H9 (cell line): Measurements from ENCODE around the gene SPAG6. TPM values are rescaled to one million over a fixed set of nuclear protein-coding genes. Genes with fewer than 3 reads are reported as not detected.

Experiments used
- DNase-seq: peaks from one replicate; pipeline ENCODE4 v3.0.0-alpha.2; 2017
- H2AFZ ChIP-seq: one replicate; pipeline ENCODE4 v1.6.1; 2013; ENCODE audit warnings: mild to moderate bottlenecking, low read length, control low read depth, moderate library complexity
- H2AK5ac ChIP-seq: 2 replicates; pipeline ENCODE4 v1.6.1; 2013; ENCODE audit warnings: low read length, control low read depth, mixed read lengths; ENCODE audit not compliant: insufficient read length
- H2BK120ac ChIP-seq: one replicate; pipeline ENCODE4 v1.6.1; 2013; ENCODE audit warnings: low read depth, mild to moderate bottlenecking, low read length, control low read depth, inconsistent platforms; ENCODE audit not compliant: poor library complexity, severe bottlenecking
- H2BK12ac ChIP-seq: 2 replicates; pipeline ENCODE4 v1.6.1; 2013; ENCODE audit warnings: low read length, control low read depth, mixed read lengths, low read depth; ENCODE audit not compliant: insufficient read length
- H2BK15ac ChIP-seq: 2 replicates; pipeline ENCODE4 v1.6.1; 2013; ENCODE audit warnings: low read depth, low read length, control low read depth
- H2BK20ac ChIP-seq: one replicate; pipeline ENCODE4 v1.6.1; 2013; ENCODE audit warnings: low read depth, mild to moderate bottlenecking, low read length, control low read depth, inconsistent platforms; ENCODE audit not compliant: poor library complexity, severe bottlenecking
- H2BK5ac ChIP-seq: 2 replicates; pipeline ENCODE4 v1.6.1; 2013; ENCODE audit warnings: low read length, control low read depth, mixed read lengths; ENCODE audit not compliant: insufficient read length
- H3K14ac ChIP-seq: 2 replicates; pipeline ENCODE4 v1.6.1; 2013; ENCODE audit warnings: low read length, control low read depth; ENCODE audit not compliant: insufficient read depth
- H3K18ac ChIP-seq: 2 replicates; pipeline ENCODE4 v1.6.1; 2013; ENCODE audit warnings: low read depth, mild to moderate bottlenecking, mixed read lengths, low read length, control low read depth; ENCODE audit not compliant: insufficient read length
- H3K23ac ChIP-seq: 2 replicates; pipeline ENCODE4 v1.6.1; 2013; ENCODE audit warnings: low read length, control low read depth, mixed read lengths, low read depth; ENCODE audit not compliant: insufficient read length
- H3K23me2 ChIP-seq: 2 replicates; pipeline ENCODE4 v1.6.1; 2013; ENCODE audit warnings: low read depth, mild to moderate bottlenecking, mixed read lengths, low read length, control low read depth; ENCODE audit not compliant: insufficient read length, poor library complexity, severe bottlenecking
- H3K27ac ChIP-seq: 2 replicates; pipeline ENCODE4 v1.5.1; 2013; ENCODE audit warnings: low read length, control low read depth, mixed read lengths, low read depth; ENCODE audit not compliant: insufficient read length
- H3K27me3 ChIP-seq: 2 replicates; pipeline ENCODE4 v1.6.1; 2013; ENCODE audit warnings: low read length, control low read depth, inconsistent platforms; ENCODE audit not compliant: insufficient read depth
- H3K4ac ChIP-seq: 2 replicates; pipeline ENCODE4 v1.6.1; 2013; ENCODE audit warnings: low read depth, mild to moderate bottlenecking, control low read depth, inconsistent platforms, low read length, moderate library complexity
- H3K4me1 ChIP-seq: 2 replicates; pipeline ENCODE4 v1.6.1; 2013; ENCODE audit warnings: low read length, control low read depth, inconsistent platforms; ENCODE audit not compliant: insufficient read depth
- H3K4me2 ChIP-seq: 2 replicates; pipeline ENCODE4 v1.6.1; 2013; ENCODE audit warnings: low read length, control low read depth, mixed read lengths; ENCODE audit not compliant: insufficient read length, insufficient read depth
- H3K56ac ChIP-seq: 2 replicates; pipeline ENCODE4 v1.6.1; 2013; ENCODE audit warnings: low read depth, mild to moderate bottlenecking, mixed read lengths, low read length, control low read depth; ENCODE audit not compliant: insufficient read length
- H3K79me1 ChIP-seq: 2 replicates; pipeline ENCODE4 v1.6.1; 2013; ENCODE audit warnings: low read depth, mild to moderate bottlenecking, moderate library complexity, low read length, control low read depth, inconsistent platforms; ENCODE audit not compliant: insufficient read depth, poor library complexity, severe bottlenecking
- H3K79me2 ChIP-seq: 2 replicates; pipeline ENCODE4 v1.6.1; 2013; ENCODE audit warnings: low read length, control low read depth, inconsistent platforms; ENCODE audit not compliant: insufficient read depth
- H3K9ac ChIP-seq: 2 replicates; pipeline ENCODE4 v1.6.1; 2013; ENCODE audit warnings: low read length, control low read depth, mixed read lengths; ENCODE audit not compliant: insufficient read length; ENCODE audit errors: extremely low read depth
- H3K9me3 ChIP-seq: one replicate; pipeline ENCODE4 v1.6.1; 2013; ENCODE audit warnings: low read depth, low read length, inconsistent platforms; ENCODE audit not compliant: control insufficient read depth
- H3T11ph ChIP-seq: one replicate; pipeline ENCODE4 v1.6.1; 2013; ENCODE audit warnings: mild to moderate bottlenecking, low read length, control low read depth, inconsistent platforms
- H4K20me1 ChIP-seq: one replicate; pipeline ENCODE4 v1.6.1; 2013; ENCODE audit not compliant: control insufficient read depth, insufficient read length, insufficient read depth
- H4K5ac ChIP-seq: 2 replicates; pipeline ENCODE4 v1.6.1; 2013; ENCODE audit warnings: low read depth, mild to moderate bottlenecking, mixed read lengths, low read length, control low read depth; ENCODE audit not compliant: insufficient read length
- H4K8ac ChIP-seq: replicated peaks from 2 replicates; pipeline ENCODE4 v1.6.1; 2013; ENCODE audit warnings: low read length, control low read depth, mixed read lengths, low read depth; ENCODE audit not compliant: insufficient read length
- H4K91ac ChIP-seq: 2 replicates; pipeline ENCODE4 v1.6.1; 2013; ENCODE audit warnings: low read depth, mild to moderate bottlenecking, moderate library complexity, mixed read lengths, low read length, control low read depth; ENCODE audit not compliant: insufficient read length
- H3K27ac Mint-ChIP-seq, 3 experiments: 2 replicates in 2 of 3; 3 replicates in 1 of 3; pipeline ENCODE4 v1.8.0; 2020 to 2021; ENCODE audit warnings: mixed read lengths in 3 of 3, mild to moderate bottlenecking in 1 of 3, moderate library complexity in 1 of 3
- H3K27me3 Mint-ChIP-seq: 2 replicates; pipeline ENCODE4 v1.8.0; 2021; ENCODE audit warnings: low read depth, mild to moderate bottlenecking, moderate library complexity, mixed read lengths
- H3K36me3 Mint-ChIP-seq, 3 experiments: 2 replicates in 2 of 3; 3 replicates in 1 of 3; pipeline ENCODE4 v1.8.0; 2020 to 2021; ENCODE audit warnings: low read depth in 3 of 3, mixed read lengths in 3 of 3; ENCODE audit not compliant: insufficient read depth in 1 of 3
- H3K4me1 Mint-ChIP-seq, 2 experiments: 2 replicates each; pipeline ENCODE4 v1.8.0; 2020; ENCODE audit warnings: mixed read lengths in 2 of 2
- H3K4me3 Mint-ChIP-seq, 2 experiments: 2 replicates in 1 of 2; 3 replicates in 1 of 2; pipeline ENCODE4 v1.8.0; 2020 to 2021; ENCODE audit warnings: mild to moderate bottlenecking in 2 of 2, mixed read lengths in 2 of 2, moderate library complexity in 1 of 2
- H3K9me3 Mint-ChIP-seq, 2 experiments: 2 replicates in 1 of 2; 3 replicates in 1 of 2; pipeline ENCODE4 v1.8.0; 2020; ENCODE audit warnings: mild to moderate bottlenecking in 2 of 2, mixed read lengths in 2 of 2, moderate library complexity in 1 of 2
- CTCF ChIP-seq: fragments of 200-600 bp; sonication (generic); conservative IDR thresholded peaks from 3 replicates; pipeline ENCODE4 v1.8.0; 2021; ENCODE audit warnings: antibody characterized with exemption, mild to moderate bottlenecking
- WGBS: extraction: QIAGEN DNeasy Blood & Tissue Kit; methylation state at CpG from one replicate; pipeline ENCODE4 v1.1.7; 2013; ENCODE audit warnings: missing lambda C conversion rate, low lambda C conversion rate, mixed read lengths; ENCODE audit not compliant: insufficient read length; ENCODE audit errors: extremely low coverage; 5-methylcytosine and 5-hydroxymethylcytosine counted together
- total RNA-seq: library from RNA; stranded (reverse); gene quantifications from 2 replicates; pipeline ENCODE4 v1.2.1, GENCODE V29; 2021

SPAG6 gene
- total RNA-seq, 1 experiment from 2014 or later: 0.24 TPM

- H4K8ac ChIP-seq: no peak overlapping the region
- H3K23ac ChIP-seq: no peak overlapping the region
- Mint-ChIP-seq H3K4me3 (no peak overlapping the region), H3K27me3 (no peaks in the 10 kb centered on the region; the same call in none of the 2 replicates), H3K36me3 (peaks cover 0 to 5% (median 0%) of the 10 kb centered on the region in 3 experiments; a peak in 1 of 7 replicates), H3K9me3 (peaks cover 6 to 8% of the 10 kb centered on the region in 2 experiments; a peak in 2 of 5 replicates), H3K27ac (no peak overlapping the region), H3K4me1 (0 out of 4 replicates have a peak, but pooled peaks cover 0 to 7% of the 10 kb centered on the region in 2 experiments)
- TF ChIP-seq CTCF: no peak
- no peaks in the 10 kb centered on the region for H3K79me2 ChIP-seq
- no peak for DNase-seq
- no peak overlapping the region for H4K91ac ChIP-seq
- no peaks in the 10 kb centered on the region for H3K4me1 ChIP-seq
- H2BK120ac ChIP-seq: no peak overlapping the region
- no peaks in the 10 kb centered on the region for H3K9me3 ChIP-seq
- H2BK5ac ChIP-seq: no peak overlapping the region
- H3K18ac ChIP-seq: no peak overlapping the region
- no peak overlapping the region for H3K9ac ChIP-seq
- H2BK20ac ChIP-seq: no peak overlapping the region
- H3K79me1 ChIP-seq: no peaks in the 10 kb centered on the region
- H3K27ac ChIP-seq: no peak overlapping the region
- no peak overlapping the region for H2BK15ac ChIP-seq
- H3K27me3 ChIP-seq: no peaks in the 10 kb centered on the region
- H4K5ac ChIP-seq: no peak overlapping the region
- H4K20me1 ChIP-seq: no peaks in the 10 kb centered on the region
- no peak overlapping the region for H3K56ac ChIP-seq
- H2BK12ac ChIP-seq: no peak overlapping the region
- no peaks in the 10 kb centered on the region for H3K23me2 ChIP-seq
- H3T11ph ChIP-seq: no peak overlapping the region
- H2AFZ ChIP-seq: no peak overlapping the region
- H3K4ac ChIP-seq: no peak overlapping the region
- no peak overlapping the region for H3K4me2 ChIP-seq
- H3K14ac ChIP-seq: no peak overlapping the region
- H2AK5ac ChIP-seq: no peak overlapping the region
- WGBS: no CpG with 5 or more reads among the region's 8 CpGs
These were observed 110.0 kb downstream of the SPAG6 start for GRCh38 chr10:22455068-22455857.
